GM18867 (cell line): Measurements from ENCODE around the gene KCNJ6.
"Not testable (repeated sequence)": the region's sequence is repeated elsewhere in the genome, so short reads cannot be mapped to it uniquely, and the experiment has no call there.

Experiments used
- ATAC-seq: cut with Tn5 transposase; IDR thresholded peaks from one replicate; pipeline ENCODE4 v1.9.1; 2021; ENCODE audit warnings: mild to moderate bottlenecking, moderate library complexity; ENCODE audit not compliant: unreplicated experiment

The KCNJ6 gene

GRCh38 chr21:37686991-37687810, 229.1 kb downstream of the KCNJ6 start:
- ATAC-seq, result no peak

- no peak for ATAC-seq
These were observed 231.7 kb downstream of the KCNJ6 start for GRCh38 chr21:37684547-37684946.

- no peak for ATAC-seq
These were observed 232.2 kb downstream of the KCNJ6 start for GRCh38 chr21:37684115-37684493.

- no peak for ATAC-seq
These were observed 232.7 kb downstream of the KCNJ6 start for GRCh38 chr21:37683396-37684114.

GRCh38 chr21:37682966-37683365, 233.3 kb downstream of the KCNJ6 start:
- ATAC-seq, result no peak

- ATAC-seq, result no peak
These were observed 239.3 kb downstream of the KCNJ6 start for GRCh38 chr21:37677006-37677405.

GRCh38 chr21:37675202-37675801, 241.0 kb downstream of the KCNJ6 start:
- no peak for ATAC-seq

GRCh38 chr21:37673801-37674575, 242.3 kb downstream of the KCNJ6 start:
- ATAC-seq, result no peak

- ATAC-seq, result no peak
These were observed 244.9 kb downstream of the KCNJ6 start for GRCh38 chr21:37671381-37671780.

GRCh38 chr21:37670883-37671282, 245.4 kb downstream of the KCNJ6 start:
- ATAC-seq, result no peak

- ATAC-seq, result no peak
These were observed 247.0 kb downstream of the KCNJ6 start for GRCh38 chr21:37669249-37669648.

GRCh38 chr21:37668462-37669239, 247.6 kb downstream of the KCNJ6 start:
- ATAC-seq, result no peak

GRCh38 chr21:37667380-37667779, 248.9 kb downstream of the KCNJ6 start:
- ATAC-seq, result no peak

GRCh38 chr21:37665230-37666024, 250.8 kb downstream of the KCNJ6 start:
- no peak for ATAC-seq

GRCh38 chr21:37662227-37662626, 254.0 kb downstream of the KCNJ6 start:
- ATAC-seq, result not testable (repeated sequence)

GRCh38 chr21:37660709-37661108, 255.5 kb downstream of the KCNJ6 start:
- ATAC-seq, result no peak

GRCh38 chr21:37659874-37660273, 256.4 kb downstream of the KCNJ6 start:
- ATAC-seq, result no peak

GRCh38 chr21:37658817-37659458, 257.3 kb downstream of the KCNJ6 start:
- no peak for ATAC-seq
